Activated naive CD4-positive, alpha-beta T cell treated with anti-CD3 and anti-CD28 coated beads for 36 hours (primary cell): Measurements from ENCODE around the gene CDH13. TPM values are rescaled to one million over a fixed set of nuclear protein-coding genes. Genes with fewer than 3 reads are reported as not detected.

Source experiments
- CTCF ChIA-PET: fragments of 350-600 bp; sonication (Branson Sonifier 250); formaldehyde crosslinking; loops from one replicate; lab custom pipeline; 2021; ENCODE audit warnings: antibody characterized with exemption; lab: Charles Lee
- DNase-seq: peaks from one replicate; pipeline ENCODE4 v3.0.0-alpha.2; 2020
- H3K27ac Mint-ChIP-seq: one replicate; pipeline ENCODE4 v1.8.0; 2021; ENCODE audit warnings: mild to moderate bottlenecking, mixed read lengths
- H3K27me3 Mint-ChIP-seq: one replicate; pipeline ENCODE4 v1.8.0; 2021; ENCODE audit warnings: low read depth, mixed read lengths
- H3K36me3 Mint-ChIP-seq: one replicate; pipeline ENCODE4 v1.8.0; 2021; ENCODE audit warnings: low read depth, mixed read lengths
- H3K4me1 Mint-ChIP-seq: one replicate; pipeline ENCODE4 v1.8.0; 2021; ENCODE audit warnings: low read depth, mixed read lengths
- H3K4me3 Mint-ChIP-seq: one replicate; pipeline ENCODE4 v1.8.0; 2021; ENCODE audit warnings: mild to moderate bottlenecking, moderate library complexity, mixed read lengths
- H3K9me3 Mint-ChIP-seq: one replicate; pipeline ENCODE4 v1.8.0; 2021; ENCODE audit warnings: mixed read lengths
- intact Hi-C: fragments of 100-400 bp; cut with micrococcal nuclease; formaldehyde crosslinking; loops from one replicate; pipeline ENCODE4 v1.15.1; 2023
- total RNA-seq, 2 experiments: library from RNA; stranded (reverse); gene quantifications; one replicate each; pipeline ENCODE4 v1.2.3, GENCODE V29; 2021

Gene CDH13
- total RNA-seq, 2 experiments from 2014 or later, result not detected

DNA sequence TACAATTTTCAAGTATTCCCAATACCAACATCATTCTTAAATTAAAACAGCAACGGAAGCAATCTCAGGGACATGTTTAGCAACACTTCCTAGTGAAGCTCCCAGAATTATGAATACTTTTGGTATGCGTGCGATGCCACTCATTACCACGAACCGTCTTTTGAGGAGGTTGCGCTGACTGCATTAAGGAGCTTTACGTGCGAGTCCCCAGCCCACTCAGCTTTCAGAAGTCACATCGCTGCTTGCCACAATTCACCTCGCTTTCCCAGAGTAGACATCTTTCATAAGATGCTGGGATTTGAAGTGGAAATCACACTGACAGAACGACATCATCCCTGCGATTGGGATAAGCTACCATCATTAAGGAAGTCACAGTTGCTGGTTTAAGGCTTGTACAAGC is 739.5 kb downstream of the CDH13 start:
- intact Hi-C loops, result no loop called here
- CTCF ChIA-PET, result interaction anchor here (0.8 kb wide), 1 partner anchor 9 kb away, joined by 3 read pairs; no protein-coding TSS in a partner anchor

GRCh38 chr16:83374979-83375378 is 748.2 kb downstream of the CDH13 start:
- no peaks in the 10 kb centered on the region for H3K36me3 Mint-ChIP-seq
- CTCF ChIA-PET, result interaction anchor here (1.3 kb wide), 1 partner anchor 25 kb away, joined by 3 read pairs; no protein-coding TSS in a partner anchor
- H3K27me3 Mint-ChIP-seq, result no peaks in the 10 kb centered on the region
- DNase-seq, result no peak
- H3K27ac Mint-ChIP-seq, result no peak overlapping the region
- intact Hi-C loops, result no loop called here
- no peaks in the 10 kb centered on the region for H3K4me1 Mint-ChIP-seq
- no peak overlapping the region for H3K4me3 Mint-ChIP-seq
- no peaks in the 10 kb centered on the region for H3K9me3 Mint-ChIP-seq

More for the DNA sequence above, 739.5 kb downstream of the CDH13 start:
- H3K4me3 Mint-ChIP-seq, result no peak overlapping the region
- no peaks in the 10 kb centered on the region for H3K36me3 Mint-ChIP-seq
- peaks cover 2% of the 10 kb centered on the region for H3K9me3 Mint-ChIP-seq
- no peak for DNase-seq
- no peaks in the 10 kb centered on the region for H3K27me3 Mint-ChIP-seq
- no peaks in the 10 kb centered on the region for H3K4me1 Mint-ChIP-seq
- H3K27ac Mint-ChIP-seq, result no peak overlapping the region

- no peak overlapping the region for H3K27ac Mint-ChIP-seq
- DNase-seq, result no peak
- H3K4me3 Mint-ChIP-seq, result no peak overlapping the region
- H3K27me3 Mint-ChIP-seq, result peaks cover 2% of the 10 kb centered on the region
- CTCF ChIA-PET, result no interaction called here
- no peaks in the 10 kb centered on the region for H3K4me1 Mint-ChIP-seq
- intact Hi-C loops, result no loop called here
- H3K9me3 Mint-ChIP-seq, result peaks cover 1% of the 10 kb centered on the region
- H3K36me3 Mint-ChIP-seq, result no peaks in the 10 kb centered on the region
Observed at GRCh38 chr16:83389751-83390150, 763.0 kb downstream of the CDH13 start.

DNA sequence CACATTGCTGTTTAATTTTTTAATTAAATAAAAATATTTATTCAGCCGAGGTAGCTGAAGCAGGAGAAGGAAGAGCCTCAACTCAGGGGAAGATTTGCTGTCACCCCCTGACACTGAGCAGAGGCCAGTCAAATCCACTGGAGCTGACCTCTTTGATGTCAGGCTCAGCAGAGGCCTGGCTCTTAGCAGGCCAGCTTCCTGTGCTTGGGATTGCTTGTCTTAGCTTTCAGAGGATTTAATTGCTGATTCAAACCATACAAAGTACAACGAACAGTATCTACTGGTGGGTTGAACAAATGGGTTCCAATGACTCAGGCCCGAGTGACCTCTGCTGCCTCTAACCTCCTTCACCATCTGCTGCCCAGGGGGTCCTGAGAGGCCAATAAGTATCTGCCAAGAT is 764.0 kb downstream of the CDH13 start:
- no peak for DNase-seq
- no peak overlapping the region for H3K27ac Mint-ChIP-seq
- intact Hi-C loops, result no loop called here
- peaks cover 3% of the 10 kb centered on the region for H3K9me3 Mint-ChIP-seq
- no peak overlapping the region for H3K4me3 Mint-ChIP-seq
- no peaks in the 10 kb centered on the region for H3K4me1 Mint-ChIP-seq
- no peaks in the 10 kb centered on the region for H3K36me3 Mint-ChIP-seq
- CTCF ChIA-PET, result interaction anchor here (0.6 kb wide), 1 partner anchor 555 kb away, joined by 6 read pairs; no protein-coding TSS in a partner anchor
- H3K27me3 Mint-ChIP-seq, result peaks cover 2% of the 10 kb centered on the region

GRCh38 chr16:83392743-83393142 is 766.0 kb downstream of the CDH13 start:
- Mint-ChIP-seq H3K4me1 (no peaks in the 10 kb centered on the region), H3K9me3 (peaks cover 6% of the 10 kb centered on the region), H3K4me3 (no peak overlapping the region), H3K36me3 (no peaks in the 10 kb centered on the region), H3K27me3 (peaks cover 2% of the 10 kb centered on the region), H3K27ac (no peak overlapping the region)
- intact Hi-C loops, result no loop called here
- CTCF ChIA-PET, result interaction anchor here (0.5 to 1.0 kb wide), 2 partner anchors 174 to 1128 kb away, joined by 3 read pairs; no protein-coding TSS in a partner anchor
- DNase-seq, result no peak

- H3K4me1 Mint-ChIP-seq, result no peaks in the 10 kb centered on the region
- CTCF ChIA-PET, result interaction anchor here (0.5 to 1.0 kb wide), 2 partner anchors 174 to 1129 kb away, joined by 3 read pairs; no protein-coding TSS in a partner anchor
- H3K36me3 Mint-ChIP-seq, result no peaks in the 10 kb centered on the region
- no peak overlapping the region for H3K4me3 Mint-ChIP-seq
- no peak for DNase-seq
- H3K27ac Mint-ChIP-seq, result no peak overlapping the region
- H3K27me3 Mint-ChIP-seq, result peaks cover 2% of the 10 kb centered on the region
- intact Hi-C loops, result no loop called here
- peaks cover 6% of the 10 kb centered on the region for H3K9me3 Mint-ChIP-seq
Observed at GRCh38 chr16:83393196-83393981, 766.6 kb downstream of the CDH13 start.

DNA sequence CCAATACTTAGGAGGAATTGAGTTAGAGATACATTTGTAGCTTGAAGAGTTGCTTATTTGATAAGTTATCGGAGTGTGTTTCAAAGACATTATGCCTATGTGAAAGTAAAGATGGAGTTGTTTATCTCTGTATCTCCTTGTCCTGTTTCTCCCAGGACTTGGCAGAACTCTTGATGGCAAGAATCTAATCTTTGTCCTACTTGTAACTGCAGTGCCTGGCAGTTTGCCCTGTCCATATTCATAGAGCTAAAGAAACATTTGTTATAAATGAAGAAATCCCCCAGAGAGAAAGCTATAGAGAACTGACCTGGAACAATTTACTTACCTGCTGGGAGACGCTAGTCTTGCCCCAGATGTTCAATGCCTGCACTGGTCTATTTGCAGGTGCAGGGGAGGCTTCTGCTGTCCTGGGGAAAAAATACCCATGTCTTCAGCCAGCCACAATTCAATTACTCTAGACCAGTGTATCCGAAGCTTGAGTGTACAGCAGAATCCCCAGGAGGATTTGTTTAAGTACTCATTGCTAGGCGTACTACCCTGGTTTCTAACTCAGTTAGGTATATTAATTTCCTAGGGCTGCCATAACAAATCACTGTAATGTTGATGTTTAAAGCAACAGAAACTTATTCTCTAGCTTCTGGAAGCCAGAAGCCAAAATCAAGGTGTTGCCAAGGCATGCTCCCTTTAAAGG is 771.0 kb downstream of the CDH13 start:
- Mint-ChIP-seq H3K9me3 (peaks cover 5% of the 10 kb centered on the region), H3K27ac (no peak overlapping the region), H3K27me3 (no peaks in the 10 kb centered on the region), H3K36me3 (no peaks in the 10 kb centered on the region), H3K4me1 (no peaks in the 10 kb centered on the region), H3K4me3 (no peak overlapping the region)
- CTCF ChIA-PET, result no interaction called here
- no peak for DNase-seq
- intact Hi-C loops, result no loop called here

DNA sequence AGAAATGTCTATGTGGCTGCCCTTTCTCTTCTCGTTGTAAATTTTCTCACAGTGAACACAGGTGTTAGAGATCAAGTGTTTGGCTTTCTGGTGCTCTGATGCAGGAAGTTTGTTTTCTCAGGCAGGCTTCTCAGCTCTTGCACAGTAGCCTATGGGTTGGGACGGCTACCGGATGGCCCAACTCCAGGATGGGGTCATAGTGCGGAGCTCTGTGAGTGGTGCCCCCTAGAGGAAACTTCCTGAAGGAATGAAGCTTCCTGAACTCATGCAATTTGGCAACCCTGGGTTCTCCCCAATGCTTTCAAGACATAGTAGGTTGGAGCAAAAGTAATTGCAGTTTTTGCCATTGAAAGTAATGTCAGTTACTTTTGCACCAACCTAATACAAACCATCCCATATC is 773.5 kb downstream of the CDH13 start:
- no peaks in the 10 kb centered on the region for H3K4me1 Mint-ChIP-seq
- H3K36me3 Mint-ChIP-seq, result no peaks in the 10 kb centered on the region
- CTCF ChIA-PET, result no interaction called here
- intact Hi-C loops, result no loop called here
- no peak overlapping the region for H3K4me3 Mint-ChIP-seq
- peaks cover 5% of the 10 kb centered on the region for H3K9me3 Mint-ChIP-seq
- no peaks in the 10 kb centered on the region for H3K27me3 Mint-ChIP-seq
- no peak for DNase-seq
- no peak overlapping the region for H3K27ac Mint-ChIP-seq

DNA sequence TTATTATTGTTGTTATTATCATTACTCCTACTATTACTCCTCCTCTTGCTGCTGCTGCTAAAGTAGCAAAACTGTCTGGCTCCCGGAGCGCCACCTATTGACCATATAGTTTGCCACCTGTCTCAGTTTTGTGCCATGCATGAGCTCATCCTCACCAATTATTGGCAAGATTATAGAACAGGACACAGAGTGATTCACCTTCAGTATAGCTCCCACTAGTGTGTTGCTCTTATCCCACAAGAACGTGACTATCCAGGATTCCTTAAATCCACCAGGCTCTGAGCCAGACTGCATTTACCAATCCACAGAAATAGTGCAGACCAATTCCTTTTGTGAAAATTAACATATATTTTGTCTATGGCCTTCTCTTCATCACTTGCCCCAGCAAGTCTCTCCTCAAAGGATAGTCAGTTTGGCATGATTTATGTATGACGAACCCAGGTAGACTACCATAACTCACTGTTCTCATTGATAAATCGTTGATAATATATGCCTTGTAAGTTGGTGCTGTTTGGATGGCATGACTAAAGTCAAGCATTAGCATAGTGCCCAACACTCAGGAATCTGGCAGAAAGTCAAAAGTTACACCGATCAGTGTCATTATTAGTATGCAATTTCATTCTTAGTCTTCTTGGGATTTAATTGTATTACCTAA is 775.5 kb downstream of the CDH13 start:
- DNase-seq, result no peak
- Mint-ChIP-seq H3K27me3 (no peaks in the 10 kb centered on the region), H3K36me3 (no peaks in the 10 kb centered on the region), H3K27ac (no peak overlapping the region), H3K4me3 (no peak overlapping the region), H3K9me3 (no peaks in the 10 kb centered on the region), H3K4me1 (no peaks in the 10 kb centered on the region)
- intact Hi-C loops, result no loop called here
- CTCF ChIA-PET, result interaction anchor here (0.7 kb wide), 1 partner anchor 278 kb away, joined by 3 read pairs; no protein-coding TSS in a partner anchor

- no peak for DNase-seq
- H3K9me3 Mint-ChIP-seq, result no peaks in the 10 kb centered on the region
- no peaks in the 10 kb centered on the region for H3K36me3 Mint-ChIP-seq
- H3K4me1 Mint-ChIP-seq, result no peaks in the 10 kb centered on the region
- CTCF ChIA-PET, result no interaction called here
- no peak overlapping the region for H3K27ac Mint-ChIP-seq
- no peak overlapping the region for H3K4me3 Mint-ChIP-seq
- intact Hi-C loops, result no loop called here
- no peaks in the 10 kb centered on the region for H3K27me3 Mint-ChIP-seq
Observed at GRCh38 chr16:83402967-83403366, 776.2 kb downstream of the CDH13 start.

- intact Hi-C loops, result no loop called here
- no peak overlapping the region for H3K27ac Mint-ChIP-seq
- no peaks in the 10 kb centered on the region for H3K27me3 Mint-ChIP-seq
- DNase-seq, result no peak
- CTCF ChIA-PET, result no interaction called here
- no peaks in the 10 kb centered on the region for H3K9me3 Mint-ChIP-seq
- H3K4me1 Mint-ChIP-seq, result no peaks in the 10 kb centered on the region
- no peaks in the 10 kb centered on the region for H3K36me3 Mint-ChIP-seq
- no peak overlapping the region for H3K4me3 Mint-ChIP-seq
Observed at GRCh38 chr16:83403761-83404160, 777.0 kb downstream of the CDH13 start.

- intact Hi-C loops, result no loop called here
- CTCF ChIA-PET, result no interaction called here
- no peaks in the 10 kb centered on the region for H3K36me3 Mint-ChIP-seq
- no peaks in the 10 kb centered on the region for H3K4me1 Mint-ChIP-seq
- H3K9me3 Mint-ChIP-seq, result no peaks in the 10 kb centered on the region
- no peaks in the 10 kb centered on the region for H3K27me3 Mint-ChIP-seq
- no peak for DNase-seq
- H3K4me3 Mint-ChIP-seq, result no peak overlapping the region
- no peak overlapping the region for H3K27ac Mint-ChIP-seq
Observed at GRCh38 chr16:83404261-83404660, 777.5 kb downstream of the CDH13 start.
